SH-SY5Y (cell line): ENCODE measurements around the gene CCDC174.

Experiments
- GATA2 ChIP-seq: IDR thresholded peaks from 2 replicates; pipeline ENCODE4 v1.6.1; 2011; ENCODE audit warnings: mild to moderate bottlenecking, low read depth, low read length
- GATA3 ChIP-seq: IDR thresholded peaks from 2 replicates; pipeline ENCODE4 v1.6.1; 2011; ENCODE audit warnings: low read depth, mild to moderate bottlenecking, low read length, moderate library complexity

GRCh38 chr3:14614862-14615261 is 36.7 kb upstream of the CCDC174 start:
- TF ChIP-seq GATA3 = no peak
- TF ChIP-seq GATA2 = no peak
